ENCODE data around the gene SMARCC2.
"Not testable (repeated sequence)": the region's sequence is repeated elsewhere in the genome, so short reads cannot be mapped to it uniquely, and the experiment has no call there.

Gene SMARCC2

GRCh38 chr12:56163533-56164344, 25.5 kb downstream of the SMARCC2 start:
- DNase-seq (ENCODE audit: low read depth), result no peak

- no peak for DNase-seq (ENCODE audit: low read depth)
These were observed 26.6 kb downstream of the SMARCC2 start for GRCh38 chr12:56162468-56163290.

- DNase-seq (ENCODE audit: low read depth), result no peak
These were observed 27.5 kb downstream of the SMARCC2 start for GRCh38 chr12:56161690-56162351.

GRCh38 chr12:56160894-56161689, 28.2 kb downstream of the SMARCC2 start:
- DNase-seq (ENCODE audit: low read depth), result no peak

- DNase-seq (ENCODE audit: low read depth), result no peak
These were observed 29.0 kb downstream of the SMARCC2 start for GRCh38 chr12:56160193-56160763.

- no peak for DNase-seq (ENCODE audit: low read depth)
These were observed 29.6 kb downstream of the SMARCC2 start for GRCh38 chr12:56159482-56160192.

GRCh38 chr12:56158926-56159461, 30.3 kb downstream of the SMARCC2 start:
- peak; percentile 81 for DNase-seq (ENCODE audit: low read depth)

- DNase-seq (ENCODE audit: low read depth), result peak; percentile 99
These were observed 31.0 kb downstream of the SMARCC2 start, which contains the start of gene MYL6 for GRCh38 chr12:56158029-56158925. TSS of gene MYL6 (plus strand) at chr12:56158359. CDS start at chr12:56158402, 43 bp downstream.

GRCh38 chr12:56157201-56158028, 31.9 kb downstream of the SMARCC2 start:
- peak; percentile 73 for DNase-seq (ENCODE audit: low read depth)

- DNase-seq (ENCODE audit: low read depth), result not testable (repeated sequence)
These were observed 32.7 kb downstream of the SMARCC2 start for GRCh38 chr12:56156464-56157200.

- no peak for DNase-seq (ENCODE audit: low read depth)
These were observed 33.9 kb downstream of the SMARCC2 start for GRCh38 chr12:56155256-56155845.

GRCh38 chr12:56154818-56155217, 34.5 kb downstream of the SMARCC2 start:
- DNase-seq (ENCODE audit: low read depth), result no peak

GRCh38 chr12:56154246-56154771, 35.0 kb downstream of the SMARCC2 start:
- DNase-seq (ENCODE audit: low read depth), result no peak

GRCh38 chr12:56153678-56154065, 35.6 kb downstream of the SMARCC2 start:
- DNase-seq (ENCODE audit: low read depth), result no peak

- DNase-seq (ENCODE audit: low read depth), result no peak
These were observed 36.3 kb downstream of the SMARCC2 start for GRCh38 chr12:56152756-56153677.

All from fibroblast of the conjunctiva (primary cell).